NOMO-1 treated with dmso at 0.1 percent for 144 hours (cell line): ENCODE measurements around the gene INPP1.
A peak's percentile ranks its signal among the peaks of the same experiment; 100 is the strongest.

Experiments
- DNase-seq: peaks from one replicate; lab custom pipeline; 2025; ENCODE audit not compliant: unreplicated experiment; lab: John Stamatoyannopoulos, UW

Gene INPP1

DNA sequence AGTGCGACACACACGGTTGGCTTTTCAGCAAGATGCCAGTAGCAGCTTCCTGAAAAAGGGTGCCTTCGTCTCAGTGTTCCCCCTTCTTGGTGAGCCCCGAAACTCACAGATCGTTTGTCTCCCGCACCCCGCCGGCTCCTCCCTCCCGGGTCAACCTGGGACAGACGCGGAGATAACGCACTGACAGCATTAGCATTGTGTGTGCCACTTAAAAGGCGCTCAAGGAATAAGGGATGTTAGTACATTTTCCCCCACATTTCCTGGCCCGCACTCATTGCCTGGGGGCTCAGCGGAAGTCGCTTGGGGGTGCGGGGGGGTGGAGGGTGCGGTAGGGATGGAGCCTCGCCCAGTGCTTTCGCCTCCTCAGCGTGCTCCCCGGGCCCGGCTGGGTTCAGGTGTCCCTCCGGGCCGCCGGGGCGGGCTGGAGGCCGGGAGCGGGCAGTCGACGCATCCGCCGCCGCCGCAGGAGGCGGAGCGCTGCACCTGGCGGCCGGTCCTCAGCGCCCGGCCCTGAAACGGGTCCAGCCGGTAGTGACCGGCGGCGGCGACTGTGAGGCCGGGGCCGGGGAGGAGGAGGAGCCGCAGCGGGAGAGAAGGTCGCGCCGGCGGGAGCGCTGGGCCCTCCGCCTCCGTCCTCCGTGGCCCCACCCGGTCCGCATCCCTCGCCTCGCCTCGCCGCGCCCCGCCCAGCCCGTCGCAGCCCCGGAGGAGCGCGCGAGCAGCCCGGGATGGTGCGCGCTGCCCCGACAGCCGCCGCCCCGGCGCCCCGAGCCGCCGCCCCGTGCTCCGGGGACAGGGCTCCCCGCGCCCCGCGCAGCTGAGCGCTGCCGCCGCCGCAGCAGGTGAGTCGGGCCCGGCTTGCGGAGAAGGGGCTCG lies 64.5 kb downstream of the INPP1 start, which contains the start of gene MFSD6:
MFSD6 (plus strand) TSS at position 694 of the 876 bp plus-strand sequence. CDS start 27,675 bp downstream, outside the sequence.
- DNase-seq = peak; percentile 8

DNA sequence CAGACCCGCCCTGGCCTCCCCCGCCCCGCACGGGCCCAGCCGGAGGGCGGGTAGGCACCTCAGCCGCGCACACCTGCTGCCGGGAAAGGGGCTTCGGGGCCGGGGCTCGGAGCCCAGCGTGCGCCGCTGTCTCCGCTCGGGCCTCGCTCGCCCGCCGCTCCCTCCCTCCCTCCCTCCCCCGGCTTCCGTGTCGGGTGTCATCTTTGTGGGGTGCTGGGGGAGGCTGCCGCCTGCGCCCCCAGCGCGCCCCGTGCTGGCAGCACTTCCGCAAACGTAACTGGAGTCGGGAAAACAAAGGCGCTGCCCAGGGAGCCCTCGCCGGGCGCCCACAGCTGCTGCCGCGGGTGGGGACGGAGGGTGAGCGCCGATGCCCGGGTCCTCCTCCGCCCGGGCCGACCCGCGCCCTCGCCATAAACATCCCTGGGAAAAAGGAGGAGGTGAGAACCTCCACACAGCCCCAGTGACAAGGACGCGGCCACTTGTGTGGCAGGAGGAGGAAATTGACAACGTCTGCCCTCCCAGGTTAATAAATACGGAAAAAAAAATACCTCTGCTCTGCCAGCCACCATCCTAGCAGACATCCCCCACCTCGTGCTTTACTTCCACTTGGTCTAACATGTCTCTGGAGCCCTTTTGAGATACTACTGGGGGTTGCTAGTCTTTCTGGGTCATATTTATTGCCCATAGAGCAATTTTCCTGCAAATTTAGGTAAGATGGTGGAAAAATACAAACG lies 65.3 kb downstream of the INPP1 start:
- DNase-seq = peak; percentile 36

GRCh38 chr2:190409616-190410015 lies 66.2 kb downstream of the INPP1 start:
- no peak for DNase-seq

GRCh38 chr2:190410166-190410565 lies 66.8 kb downstream of the INPP1 start:
- peak; percentile 24 for DNase-seq

DNA sequence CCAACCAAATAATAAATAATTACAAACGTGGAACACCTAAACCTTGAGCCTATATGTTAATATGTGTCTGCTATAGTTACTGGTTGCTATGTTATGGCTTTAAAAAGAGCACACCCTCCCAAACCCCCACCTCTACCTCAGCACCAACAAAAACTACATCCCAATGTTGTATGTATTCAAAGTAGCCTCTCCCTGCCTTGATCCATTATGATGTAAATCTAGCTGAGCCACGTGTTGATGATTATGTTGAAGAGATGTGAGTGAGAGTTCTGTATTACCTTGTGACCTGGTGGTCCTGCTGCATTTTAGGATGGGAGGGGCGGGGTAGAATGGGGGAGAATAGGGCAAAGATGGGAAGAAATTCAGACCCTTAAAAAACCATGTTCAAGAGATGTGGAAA lies 69.6 kb downstream of the INPP1 start:
- DNase-seq = no peak

DNA sequence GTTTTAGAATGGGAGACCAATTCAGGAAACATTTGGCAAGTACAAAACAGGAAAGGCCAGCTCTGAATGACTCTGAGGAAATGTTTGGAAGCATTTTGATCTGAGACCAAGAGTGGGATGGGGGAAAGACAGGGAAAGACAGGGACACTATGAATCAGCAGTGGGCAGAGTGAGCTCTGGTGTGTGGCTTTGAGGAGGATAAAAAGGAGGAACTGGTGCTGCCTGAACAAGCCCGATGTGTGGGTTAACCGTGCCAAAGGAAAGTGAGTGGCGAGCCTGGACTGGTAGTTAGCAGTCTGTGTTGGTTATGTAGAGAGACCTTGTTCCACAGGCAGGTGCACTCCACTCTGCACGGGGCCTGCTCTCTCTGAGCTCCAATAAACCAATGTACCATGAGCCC lies 70.0 kb downstream of the INPP1 start:
- no peak for DNase-seq

DNA sequence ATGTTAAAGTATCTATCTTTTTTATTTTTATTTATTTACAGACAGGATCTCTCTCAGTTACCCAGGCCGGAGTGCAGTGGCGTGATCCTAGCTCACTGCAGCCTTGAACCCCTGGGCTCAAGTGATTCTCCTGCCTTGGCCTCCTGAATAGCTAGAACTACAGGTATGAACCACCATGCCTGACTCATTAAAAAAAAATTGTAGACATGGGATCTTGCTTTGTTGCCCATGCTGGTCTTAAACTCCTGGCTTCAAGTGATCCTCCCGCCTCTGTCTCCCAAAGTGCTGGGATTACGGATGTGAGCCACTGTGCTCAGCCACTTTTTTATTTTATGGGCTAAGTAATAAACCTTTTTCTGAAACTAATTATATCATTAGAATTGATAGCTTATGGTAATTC lies 71.9 kb downstream of the INPP1 start:
- no peak for DNase-seq

- DNase-seq = no peak
Observed at GRCh38 chr2:190415794-190416775, 72.7 kb downstream of the INPP1 start.

GRCh38 chr2:190417045-190417842 lies 73.9 kb downstream of the INPP1 start:
- DNase-seq = no peak

- no peak for DNase-seq
Observed at GRCh38 chr2:190418727-190419126, 75.3 kb downstream of the INPP1 start.

- DNase-seq = no peak
Observed at GRCh38 chr2:190420801-190421200, 77.4 kb downstream of the INPP1 start.
